Measurements from ENCODE around the gene CCNK. TPM values are rescaled to one million over a fixed set of nuclear protein-coding genes. Genes with fewer than 3 reads are reported as not detected.

CCNK gene
- total RNA-seq, 1 experiment from 2014 or later, result 19.0 TPM

GRCh38 chr14:99539491-99539890, 58.3 kb downstream of the CCNK start:
- DNase-seq, result no peak
- intact Hi-C loops (cut with micrococcal nuclease; ENCODE audit: unreplicated experiment), result no loop called here
- ChIA-PET CTCF (no interaction called here), POLR2A (ENCODE audit: unreplicated experiment) (interaction anchor here (0.7 kb wide), 1 partner anchor 34 kb away, joined by 7 read pairs; no protein-coding TSS in a partner anchor)
- H3K79me2 ChIP-seq (ENCODE audit: low read depth), result no peaks in the 10 kb centered on the region
- H4K20me1 ChIP-seq (ENCODE audit: insufficient read depth), result no peaks in the 10 kb centered on the region
- H3K4me1 ChIP-seq (replicated peaks; ENCODE audit: insufficient read depth), result peaks cover 20% of the 10 kb centered on the region
- H3K36me3 ChIP-seq (ENCODE audit: low read depth), result no peaks in the 10 kb centered on the region
- no peaks in the 10 kb centered on the region for H3K9me2 ChIP-seq (ENCODE audit: insufficient read depth)
- H3K27ac ChIP-seq, result no peak overlapping the region
- TF ChIP-seq EZH2 (IDR thresholded peaks at IDR 0.05; ENCODE audit: low read depth) (no peak), CTCF (conservative IDR thresholded peaks at IDR 0.05) (no peak)
- H2AFZ ChIP-seq, result no peak overlapping the region
- H3F3A ChIP-seq (ENCODE audit: insufficient read depth, low read depth), result no peaks in the 10 kb centered on the region
- no peaks in the 10 kb centered on the region for H3K9me3 ChIP-seq (ENCODE audit: insufficient read depth, low read depth)
- H3K27me3 ChIP-seq (ENCODE audit: insufficient read depth, low read depth), result no peaks in the 10 kb centered on the region
- H3K4me2 ChIP-seq, result no peak overlapping the region
- no TSS peak for BruUV-seq (replicated peaks)
- H3K4me3 ChIP-seq, result no peak overlapping the region

- Histone ChIP-seq H3K27me3 (ENCODE audit: insufficient read depth, low read depth) (no peaks in the 10 kb centered on the region), H3K9me3 (ENCODE audit: insufficient read depth, low read depth) (no peaks in the 10 kb centered on the region), H3K36me3 (ENCODE audit: low read depth) (no peaks in the 10 kb centered on the region), H3F3A (ENCODE audit: insufficient read depth, low read depth) (no peaks in the 10 kb centered on the region), H3K9me2 (ENCODE audit: insufficient read depth) (no peaks in the 10 kb centered on the region), H3K4me1 (replicated peaks; ENCODE audit: insufficient read depth) (peaks cover 20% of the 10 kb centered on the region), H3K79me2 (ENCODE audit: low read depth) (no peaks in the 10 kb centered on the region), H3K27ac (no peak overlapping the region), H4K20me1 (ENCODE audit: insufficient read depth) (no peaks in the 10 kb centered on the region), H2AFZ (no peak overlapping the region), H3K4me3 (no peak overlapping the region), H3K4me2 (no peak overlapping the region)
- ChIA-PET POLR2A (ENCODE audit: unreplicated experiment) (no interaction called here), CTCF (no interaction called here)
- intact Hi-C loops (cut with micrococcal nuclease; ENCODE audit: unreplicated experiment), result no loop called here
- no peak for DNase-seq
- TF ChIP-seq CTCF (conservative IDR thresholded peaks at IDR 0.05), result no peak
- no peak for TF ChIP-seq EZH2 (IDR thresholded peaks at IDR 0.05; ENCODE audit: low read depth)
- BruUV-seq (replicated peaks), result no TSS peak
Observed at GRCh38 chr14:99540196-99541032, 59.2 kb downstream of the CCNK start.

GRCh38 chr14:99541211-99541610, 60.0 kb downstream of the CCNK start:
- Histone ChIP-seq H3F3A (ENCODE audit: insufficient read depth, low read depth) (no peaks in the 10 kb centered on the region), H3K9me2 (ENCODE audit: insufficient read depth) (no peaks in the 10 kb centered on the region), H2AFZ (no peak overlapping the region), H4K20me1 (ENCODE audit: insufficient read depth) (no peaks in the 10 kb centered on the region), H3K4me3 (no peak overlapping the region), H3K9me3 (ENCODE audit: insufficient read depth, low read depth) (no peaks in the 10 kb centered on the region), H3K36me3 (ENCODE audit: low read depth) (no peaks in the 10 kb centered on the region), H3K4me2 (0 out of 2 replicates have a peak overlapping the region, but pooled peaks have one; percentile 10), H3K27ac (no peak overlapping the region), H3K4me1 (replicated peaks; ENCODE audit: insufficient read depth) (peaks cover 20% of the 10 kb centered on the region), H3K27me3 (ENCODE audit: insufficient read depth, low read depth) (no peaks in the 10 kb centered on the region), H3K79me2 (ENCODE audit: low read depth) (no peaks in the 10 kb centered on the region)
- TF ChIP-seq EZH2 (IDR thresholded peaks at IDR 0.05; ENCODE audit: low read depth) (no peak), CTCF (conservative IDR thresholded peaks at IDR 0.05) (no peak)
- ChIA-PET POLR2A (ENCODE audit: unreplicated experiment) (no interaction called here), CTCF (no interaction called here)
- DNase-seq, result no peak
- intact Hi-C loops (cut with micrococcal nuclease; ENCODE audit: unreplicated experiment), result no loop called here
- no TSS peak for BruUV-seq (replicated peaks)
